GM19239 (cell line): ENCODE measurements around the gene ADCYAP1R1.

Experiments
- DNase-seq: peaks from one replicate; pipeline ENCODE4 v3.0.0; 2011; ENCODE audit warnings: low spot score; ENCODE audit not compliant: insufficient read length
- FAIRE-seq: peaks from 2 replicates; lab custom pipeline; 2011; peaks lifted over from hg19 to GRCh38; lab: Jason Lieb, UNC

Gene ADCYAP1R1

DNA sequence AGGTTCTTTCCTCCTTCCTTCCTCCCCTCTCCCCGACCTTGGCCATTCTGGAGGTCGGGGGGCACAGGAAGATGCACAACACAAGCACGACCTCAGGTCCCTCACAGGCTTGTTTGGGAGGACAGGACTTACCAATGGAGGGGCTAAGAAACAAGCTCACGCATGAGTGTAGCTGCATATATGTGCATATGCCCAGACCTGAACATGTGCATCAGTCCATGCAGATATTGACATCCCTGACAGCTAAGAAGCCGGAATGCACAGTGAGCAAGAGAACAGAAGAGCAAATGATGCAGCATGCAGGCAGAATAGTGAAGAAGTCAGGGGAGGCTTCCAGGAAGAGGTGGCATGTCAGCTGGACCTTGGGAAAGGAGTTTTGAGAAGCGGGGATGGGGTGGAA, 28.7 kb downstream of the ADCYAP1R1 start:
- DNase-seq (no peak), FAIRE-seq (no peak)

DNA sequence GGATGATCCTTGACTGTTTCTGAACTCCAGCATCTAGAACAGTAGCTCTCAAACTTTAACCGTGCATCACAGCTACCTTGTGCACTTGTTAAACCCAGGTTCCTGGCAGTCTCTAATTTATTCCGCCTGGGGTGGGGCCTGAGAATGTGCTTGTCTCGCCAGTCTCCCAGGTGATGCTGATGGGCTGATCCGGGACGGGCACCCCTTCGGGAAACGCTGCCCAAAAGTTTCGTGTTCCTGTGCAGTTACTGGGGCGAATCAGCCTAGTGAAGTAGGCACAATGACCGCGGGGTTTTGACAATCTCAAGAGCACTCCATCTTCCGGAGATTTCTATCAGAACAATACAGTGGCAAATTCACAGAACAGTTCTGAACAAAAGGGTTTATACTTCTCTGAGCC, 29.9 kb downstream of the ADCYAP1R1 start:
- FAIRE-seq, result no peak

DNA sequence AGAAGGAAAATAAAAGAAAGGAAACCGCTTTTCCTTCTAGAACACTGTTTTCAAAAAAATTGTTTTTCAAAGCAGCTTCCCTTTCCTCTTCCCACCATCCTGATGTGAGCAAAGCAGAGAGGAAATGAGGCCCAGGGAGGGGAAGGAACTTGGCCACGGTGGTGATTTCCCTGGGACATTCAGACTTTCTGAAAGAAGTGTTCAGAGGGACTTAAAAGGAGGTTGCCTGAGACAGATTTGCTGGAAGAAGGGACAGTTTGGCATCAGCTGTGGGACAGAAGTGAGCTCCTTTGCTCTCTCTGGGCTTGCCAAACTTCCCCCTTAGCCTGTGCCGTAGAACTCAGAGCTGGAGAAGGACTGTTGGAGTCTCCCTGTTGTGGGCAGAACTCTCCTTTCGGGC, 30.3 kb downstream of the ADCYAP1R1 start:
- FAIRE-seq, result no peak
- DNase-seq, result no peak

More for the DNA sequence above, 29.9 kb downstream of the ADCYAP1R1 start:
- no peak for DNase-seq

DNA sequence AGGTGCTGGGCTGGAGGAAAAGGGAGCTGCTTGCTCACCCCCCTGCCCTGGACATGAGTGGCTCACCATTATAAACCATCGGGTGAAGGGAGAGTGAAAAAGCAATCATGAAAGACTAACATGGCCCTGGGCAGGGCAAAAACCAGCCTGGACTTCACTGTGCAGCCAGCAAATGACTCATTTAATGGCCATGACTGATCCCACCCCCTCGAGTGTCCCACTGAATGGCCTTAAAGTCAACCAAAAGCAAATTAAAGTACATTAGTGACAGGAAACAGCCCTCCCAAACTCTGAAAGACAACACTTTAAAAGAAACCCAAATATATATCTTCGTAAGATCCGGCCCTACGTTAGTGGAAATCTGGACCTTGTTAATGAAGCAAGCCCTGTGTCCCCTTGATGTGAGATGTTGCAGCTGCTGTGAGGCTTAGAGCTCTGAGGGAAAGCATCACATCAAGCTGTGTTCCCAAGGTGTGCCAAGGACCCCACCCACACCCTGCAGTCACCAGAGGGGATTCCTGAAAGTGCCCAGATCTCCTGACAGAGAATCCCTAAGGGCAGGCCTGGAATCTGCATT, 31.2 kb downstream of the ADCYAP1R1 start:
- no peak for DNase-seq
- no peak for FAIRE-seq

DNA sequence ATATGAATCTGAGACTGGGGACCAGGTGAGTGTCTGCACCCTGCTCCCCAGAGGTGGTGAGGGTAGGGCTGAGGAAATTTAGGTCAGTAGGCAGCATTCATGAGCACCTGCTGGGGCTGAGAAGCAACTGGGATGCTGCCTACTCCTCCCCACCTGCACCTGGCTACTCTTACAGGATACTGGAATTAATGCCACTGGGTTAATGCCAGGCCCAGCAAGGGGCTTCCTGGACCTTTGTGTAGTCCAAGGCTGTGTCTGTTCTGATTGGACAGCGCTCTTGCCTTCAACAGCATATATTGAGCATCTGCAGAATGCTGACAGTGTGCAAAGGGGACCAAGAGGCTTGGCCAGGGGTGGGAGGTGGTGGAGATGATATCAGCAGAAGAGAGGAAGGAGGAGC, 32.1 kb downstream of the ADCYAP1R1 start:
- FAIRE-seq (no peak), DNase-seq (no peak)

DNA sequence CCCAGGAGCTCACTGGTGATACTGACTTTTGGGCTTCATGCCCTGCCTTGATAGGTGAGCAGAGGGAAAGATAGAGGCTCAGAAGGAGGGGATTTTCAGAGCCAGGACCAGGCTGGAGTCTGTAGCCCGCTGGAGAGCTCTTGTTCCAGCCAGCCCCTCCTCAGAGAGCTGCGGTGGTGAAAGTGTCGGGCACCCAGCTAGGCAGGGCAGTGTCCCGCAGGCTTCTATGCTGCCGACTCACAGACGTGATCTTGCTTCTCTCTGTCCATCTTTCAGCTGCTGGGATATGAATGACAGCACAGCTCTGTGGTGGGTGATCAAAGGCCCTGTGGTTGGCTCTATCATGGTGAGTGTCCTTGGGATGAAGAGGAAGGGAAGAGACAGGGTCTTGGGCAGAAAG, 35.2 kb downstream of the ADCYAP1R1 start:
- DNase-seq (no peak), FAIRE-seq (no peak)

DNA sequence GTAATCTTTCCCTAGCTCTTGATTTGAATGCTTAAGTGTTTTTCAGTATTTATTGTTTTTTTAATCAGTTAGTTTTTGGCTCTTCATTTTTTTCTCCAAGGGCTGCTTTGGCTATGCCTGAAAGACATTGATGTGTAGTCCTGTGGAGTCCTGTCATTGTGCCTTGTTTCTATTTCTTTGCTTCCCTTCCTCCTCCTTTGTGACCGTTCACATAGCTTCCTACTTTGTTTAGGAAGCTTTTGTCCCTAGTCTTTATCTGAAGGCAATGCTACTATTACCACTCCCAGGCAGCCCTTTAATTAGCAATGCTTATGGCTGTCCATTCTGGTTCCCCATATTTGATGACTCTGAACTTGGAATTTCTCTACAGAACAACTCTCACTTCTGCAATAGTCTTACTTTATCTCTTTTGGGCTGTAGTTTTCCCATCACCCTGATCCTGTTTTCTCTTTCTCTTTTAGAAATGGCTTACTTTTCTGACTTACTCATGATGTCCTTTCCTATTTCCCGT, 39.9 kb downstream of the ADCYAP1R1 start:
- DNase-seq (no peak), FAIRE-seq (no peak)

DNA sequence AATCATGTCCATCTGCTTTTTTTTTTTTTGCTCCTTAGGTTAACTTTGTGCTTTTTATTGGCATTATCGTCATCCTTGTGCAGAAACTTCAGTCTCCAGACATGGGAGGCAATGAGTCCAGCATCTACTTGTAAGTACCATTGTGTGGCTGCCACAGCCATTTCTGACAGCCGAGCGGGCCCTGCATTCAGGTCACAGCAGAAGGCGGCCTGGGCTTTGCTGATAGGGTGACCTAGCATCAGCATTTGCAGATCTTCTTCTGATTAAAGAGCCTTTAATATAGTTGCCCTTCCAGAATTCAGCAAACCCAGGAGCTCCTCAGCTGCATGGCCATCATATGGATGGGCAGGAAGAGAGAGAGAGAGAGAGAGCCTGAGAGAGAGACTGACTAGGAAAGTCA, 40.5 kb downstream of the ADCYAP1R1 start:
- DNase-seq (no peak), FAIRE-seq (no peak)

DNA sequence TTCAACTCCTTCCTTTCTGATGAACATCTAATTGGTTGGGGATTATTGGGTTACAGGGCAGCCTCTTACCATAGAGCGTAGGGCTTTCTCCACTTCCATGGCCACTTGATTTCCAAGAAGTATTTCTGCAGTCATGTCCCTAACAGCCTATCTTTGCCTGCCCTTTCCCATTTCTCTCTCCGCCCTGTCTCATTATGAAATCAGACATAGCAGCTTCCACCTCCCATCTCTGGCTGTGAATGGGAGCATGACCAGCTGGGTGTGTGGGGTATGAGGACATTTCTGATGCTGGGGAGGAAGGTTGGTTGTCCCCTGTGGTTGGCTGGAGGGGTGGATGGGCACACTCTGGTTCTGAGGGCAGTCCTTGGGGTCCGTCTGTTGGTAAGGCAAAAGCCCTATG, 41.2 kb downstream of the ADCYAP1R1 start:
- DNase-seq (no peak), FAIRE-seq (no peak)

DNA sequence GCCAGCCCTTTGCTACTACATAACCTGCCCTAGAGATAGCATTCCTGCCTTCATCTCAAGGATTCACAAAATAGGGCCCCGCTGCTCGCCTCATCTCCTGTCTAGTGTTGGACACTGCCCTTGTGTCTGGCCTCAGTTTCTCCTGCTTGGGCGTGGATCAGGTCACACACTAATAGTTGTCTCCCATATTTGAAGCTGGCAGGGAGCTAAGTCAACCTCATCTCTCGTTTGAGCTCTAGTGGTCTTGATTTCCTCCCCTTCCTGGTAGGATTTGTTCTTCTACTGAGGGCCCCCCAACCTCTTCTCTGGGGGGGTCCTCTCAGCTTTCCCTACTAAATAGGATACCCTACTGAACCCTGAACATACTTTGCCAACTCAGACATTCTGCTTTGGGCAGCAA, 42.2 kb downstream of the ADCYAP1R1 start:
- DNase-seq, result no peak
- no peak for FAIRE-seq

DNA sequence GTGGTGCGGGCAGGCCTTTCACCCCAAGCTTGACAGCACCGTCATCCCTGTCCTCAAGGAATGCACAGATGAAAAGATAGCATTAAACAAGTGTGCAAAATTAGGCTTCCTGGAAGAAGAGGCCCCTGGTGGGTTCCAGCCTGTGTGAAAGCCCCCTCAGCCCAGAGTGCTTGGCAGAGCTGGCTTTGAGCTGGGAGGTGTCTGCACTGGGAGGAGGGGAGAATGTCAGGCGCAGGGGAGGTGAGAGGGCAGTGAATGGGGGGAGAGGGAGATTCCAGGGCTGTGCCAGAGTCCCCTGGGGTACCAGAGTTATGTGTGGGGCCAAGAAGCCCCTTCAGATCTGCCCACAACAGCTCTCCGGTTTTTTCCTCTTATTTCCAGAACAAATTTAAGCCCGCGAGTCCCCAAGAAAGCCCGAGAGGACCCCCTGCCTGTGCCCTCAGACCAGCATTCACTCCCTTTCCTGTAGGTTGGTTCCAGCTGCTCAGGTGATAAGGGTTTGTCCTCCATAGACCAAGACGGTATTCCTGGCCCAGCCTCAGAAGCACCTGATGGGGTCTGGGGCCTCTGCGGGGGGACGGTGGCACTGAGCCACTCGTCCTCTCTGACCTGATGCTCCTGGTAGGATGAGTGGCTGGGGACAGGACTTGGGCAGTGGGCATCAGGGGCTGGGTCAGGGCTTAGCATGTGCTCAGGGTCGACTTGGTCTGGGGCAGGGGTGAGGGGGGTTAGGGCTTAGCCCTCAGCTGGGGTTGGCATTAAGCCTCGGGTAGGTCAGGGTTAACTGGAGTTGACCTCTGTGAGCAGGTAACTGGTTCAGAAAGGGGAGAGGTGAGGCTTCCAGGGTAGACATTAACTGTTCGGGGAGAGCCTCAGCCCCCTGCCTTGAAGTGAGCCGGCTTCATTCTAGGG, 43.4 kb downstream of the ADCYAP1R1 start:
- DNase-seq (no peak), FAIRE-seq (no peak)

DNA sequence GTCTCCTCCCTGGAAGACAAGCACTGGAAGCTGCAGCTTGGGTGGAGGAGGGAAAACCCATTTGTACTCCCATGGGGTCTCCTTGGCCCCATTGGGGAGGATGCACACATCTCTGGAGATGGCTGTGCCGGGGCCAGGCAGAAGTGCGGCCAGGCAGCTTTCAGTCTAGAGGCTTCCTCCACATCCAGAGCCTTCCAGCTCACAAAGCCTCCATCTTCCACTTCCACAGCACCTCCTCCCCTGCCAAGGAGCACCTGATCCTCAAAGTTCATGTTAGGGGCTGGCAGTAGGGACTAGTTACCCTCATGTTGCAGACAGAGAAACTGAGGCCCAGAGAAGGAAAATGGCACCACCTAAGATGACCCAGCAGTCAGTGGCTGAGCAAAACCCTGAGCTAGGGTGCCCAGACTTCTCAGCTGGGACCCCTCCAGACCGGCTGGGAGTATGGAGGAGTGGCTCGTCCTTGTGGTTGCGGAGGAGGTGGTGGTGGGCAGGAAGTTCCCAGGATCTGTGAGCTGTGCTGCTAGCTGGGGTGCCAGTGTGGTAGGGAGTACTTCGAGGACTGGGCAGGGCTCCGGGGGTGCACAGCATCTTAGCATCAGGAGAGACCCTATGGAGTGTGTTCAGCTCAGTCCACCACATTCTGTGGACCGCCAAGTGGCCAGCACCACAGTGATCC, 44.2 kb downstream of the ADCYAP1R1 start:
- DNase-seq (no peak), FAIRE-seq (no peak)

DNA sequence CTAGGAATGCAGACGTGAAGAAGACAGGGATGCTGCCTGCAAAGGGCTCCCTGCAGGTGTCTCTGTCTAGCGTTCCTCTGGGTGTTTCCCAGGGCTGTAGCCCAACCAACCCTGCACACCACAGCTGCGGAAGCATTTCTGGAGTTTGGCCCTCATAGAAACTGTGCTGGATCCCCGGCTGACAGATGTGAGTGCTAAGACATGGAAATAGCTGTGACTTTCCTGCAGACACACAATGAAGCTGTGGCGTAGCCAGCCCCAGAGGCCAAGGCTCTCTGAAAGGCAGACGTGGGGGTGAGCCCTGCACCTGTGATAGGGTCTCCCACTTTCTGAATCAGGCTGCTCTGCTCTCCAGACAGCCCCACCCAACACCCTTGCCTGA, 44.8 kb downstream of the ADCYAP1R1 start:
- FAIRE-seq, result no peak
- no peak for DNase-seq

DNA sequence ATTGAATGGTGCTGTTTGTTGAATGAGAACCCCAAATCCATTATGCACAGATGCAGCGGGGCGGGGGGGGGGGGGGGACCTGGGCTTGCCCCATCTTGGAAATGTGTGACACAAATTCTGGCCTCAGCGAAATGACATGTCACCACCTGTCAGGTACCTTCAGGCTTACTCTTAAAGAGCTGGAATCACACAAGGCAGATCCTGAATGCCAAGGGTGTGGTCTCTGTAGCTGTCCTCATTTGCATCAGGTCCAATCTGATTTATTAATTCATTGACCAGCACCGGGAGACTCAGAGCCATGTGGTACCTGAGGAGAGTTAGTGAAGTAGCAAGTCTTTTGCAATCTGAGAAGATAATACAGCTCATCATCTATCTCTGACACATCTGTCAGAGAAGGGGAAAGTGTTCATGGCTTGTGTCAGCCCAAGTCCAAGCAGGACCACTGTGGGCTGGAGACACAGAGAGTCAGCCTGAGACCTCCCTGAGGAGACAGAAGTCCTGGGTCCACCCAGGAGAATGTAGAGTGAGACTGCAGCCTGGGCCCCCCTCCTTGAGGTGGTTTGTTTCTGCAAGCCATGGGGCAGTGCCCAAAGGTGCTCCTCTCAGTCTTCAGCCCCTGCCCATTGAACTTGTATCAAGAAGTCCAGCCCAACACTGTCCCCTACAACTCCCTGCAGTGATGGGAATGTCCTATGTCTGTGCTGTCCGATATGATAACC, 46.7 kb downstream of the ADCYAP1R1 start:
- no peak for FAIRE-seq
- no peak for DNase-seq

DNA sequence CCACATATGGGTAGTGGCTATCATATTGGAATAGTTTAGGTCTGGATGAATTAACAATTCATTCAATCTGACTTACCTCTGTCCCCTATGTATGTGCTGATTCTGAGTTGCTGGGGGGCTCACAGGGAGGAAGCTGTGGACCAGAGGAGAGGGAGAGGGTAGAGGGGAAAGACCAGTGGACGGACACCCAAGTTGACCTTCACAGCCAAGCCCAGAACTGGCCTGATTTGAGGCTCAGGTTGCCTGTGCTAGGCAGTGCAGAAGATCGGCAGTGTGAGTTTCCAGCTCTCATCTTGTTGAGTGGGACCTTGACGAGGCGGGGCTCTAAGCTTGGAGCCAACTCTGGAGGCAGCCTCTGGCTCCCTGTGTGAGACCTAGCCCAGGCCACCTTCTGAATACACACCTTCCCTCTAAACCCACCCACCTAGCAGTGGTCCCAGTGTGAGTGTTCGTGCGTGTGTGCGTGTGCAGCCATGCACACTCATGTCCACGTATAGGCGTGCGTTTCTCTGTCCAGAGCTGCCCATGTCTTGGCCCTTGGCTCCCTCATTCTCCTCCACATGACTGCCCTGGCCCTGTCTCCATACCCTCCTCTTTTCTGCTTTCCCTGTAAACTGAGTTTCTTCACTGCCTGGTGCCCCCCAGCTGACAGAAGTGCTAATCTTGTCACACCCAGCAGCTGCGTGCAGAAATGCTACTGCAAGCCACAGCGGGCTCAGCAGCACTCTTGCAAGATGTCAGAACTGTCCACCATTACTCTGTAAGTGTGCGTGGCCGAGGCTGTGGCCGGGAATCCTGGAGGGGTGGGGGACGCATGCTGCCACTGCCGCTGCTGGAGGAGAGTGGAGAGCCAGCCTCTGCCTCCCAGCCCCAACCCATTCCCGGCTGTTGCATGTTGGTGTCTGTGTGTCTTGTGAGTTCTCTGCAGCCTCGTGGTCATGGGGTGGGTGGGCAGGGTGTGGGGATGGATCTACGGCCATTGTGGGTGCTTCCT, 47.6 kb downstream of the ADCYAP1R1 start:
- DNase-seq (no peak), FAIRE-seq (no peak)

DNA sequence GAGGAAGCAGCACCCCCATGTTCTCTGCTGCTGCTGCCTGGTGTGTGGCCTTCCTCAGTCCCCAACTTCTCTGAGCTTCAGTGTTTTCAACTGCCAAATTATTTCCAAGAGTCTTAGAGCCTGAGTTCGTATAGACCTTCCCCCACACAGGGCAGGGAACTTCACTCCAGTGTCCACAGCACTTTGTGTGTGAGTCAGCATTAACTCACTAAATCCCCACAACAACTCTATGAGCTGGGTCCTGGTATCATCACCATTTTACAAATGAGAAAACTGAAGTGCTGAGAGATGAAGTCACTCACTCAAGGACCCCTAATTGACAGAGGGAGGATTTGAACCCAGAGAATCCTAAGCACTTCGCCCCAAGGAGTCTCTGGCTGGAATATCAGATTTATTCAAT, 48.3 kb downstream of the ADCYAP1R1 start:
- DNase-seq (no peak), FAIRE-seq (no peak)

DNA sequence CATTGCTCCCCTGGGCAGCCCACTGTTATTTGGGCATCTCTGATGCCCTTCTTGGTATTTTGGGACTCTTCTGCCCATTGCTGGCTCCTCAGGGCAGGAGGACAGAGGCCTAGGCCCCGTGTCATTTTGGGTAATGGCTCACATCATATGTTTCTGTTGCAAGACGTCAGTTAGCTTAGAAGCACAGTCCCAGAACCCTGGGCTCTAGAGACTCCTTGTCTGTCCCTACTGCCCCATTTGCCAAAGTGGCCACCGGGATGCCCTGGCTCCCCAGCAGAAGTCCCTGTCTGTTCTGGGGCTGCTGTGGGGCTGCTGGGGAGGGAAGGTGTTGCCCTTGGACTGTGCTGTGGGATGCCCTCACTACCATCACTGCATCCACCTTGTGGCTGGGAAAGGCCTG, 48.8 kb downstream of the ADCYAP1R1 start:
- FAIRE-seq (no peak), DNase-seq (no peak)

DNA sequence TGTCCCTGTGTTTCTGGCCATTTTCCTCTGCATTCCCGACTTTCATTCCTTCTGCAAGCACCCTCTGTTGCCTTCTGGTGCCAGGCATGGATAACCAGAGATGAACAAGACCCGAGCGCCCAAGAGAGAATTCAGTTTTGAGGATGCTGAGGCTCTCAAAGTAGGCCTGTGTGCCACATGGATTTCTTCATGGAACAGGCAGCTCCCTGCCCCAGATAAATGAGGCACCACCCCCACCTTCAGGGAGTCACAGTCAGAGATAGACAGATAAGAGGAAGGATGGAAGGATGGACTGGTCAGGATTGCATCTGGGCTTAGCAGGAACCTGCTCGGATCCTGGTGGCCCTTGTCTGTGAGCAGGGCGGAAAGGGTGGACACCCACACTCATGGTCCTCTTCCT, 49.4 kb downstream of the ADCYAP1R1 start:
- no peak for FAIRE-seq

More for the DNA sequence above, 49.4 kb downstream of the ADCYAP1R1 start:
- DNase-seq, result no peak
